ENCODE data around the gene MGLL. TPM values are rescaled to one million over a fixed set of nuclear protein-coding genes. Genes with fewer than 3 reads are reported as not detected.

Gene MGLL
- total and polyA plus RNA-seq, 4 donors: 9.4 to 277 (median 74.2) TPM

- TF ChIP-seq REST (IDR thresholded peaks at IDR 0.05) (no peak), HNF4A (conservative IDR thresholded peaks at IDR 0.05) (no peak), MAX (IDR thresholded peaks at IDR 0.05) (no peak), JUND (IDR thresholded peaks at IDR 0.05) (no peak)
Measured at GRCh38 chr3:127761441-127761801, 60.9 kb downstream of the MGLL start (continued).

GRCh38 chr3:127760791-127761440 lies 61.4 kb downstream of the MGLL start:
- 93% methylated on average over 13 of the region's 13 CpGs for WGBS
- Histone ChIP-seq H3K9ac (ENCODE audit: low read depth in 1 of 2, low read length in 2 of 2) (no peak overlapping the region), H3K27ac (ENCODE audit: low read depth in 1 of 2, low read length in 2 of 2) (no peak overlapping the region), H3K4me3 (ENCODE audit: low read depth in 1 of 3, low read length in 3 of 3) (no peak overlapping the region), H3K27me3 (ENCODE audit: control insufficient read depth in 4 of 4, insufficient read depth in 4 of 4, low read length in 3 of 4) (no peaks in the 10 kb centered on the region), H3K4me1 (ENCODE audit: control insufficient read depth in 4 of 4, insufficient read depth in 4 of 4, low read length in 3 of 4) (peaks cover 0 to 16% (median 4%) of the 10 kb centered on the region in 4 donors), H3K36me3 (ENCODE audit: control insufficient read depth in 4 of 4, insufficient read depth in 3 of 4, low read depth in 1 of 4, low read length in 3 of 4) (peaks cover 0 to 13% (median 5%) of the 10 kb centered on the region in 4 donors), H3K9me3 (ENCODE audit: control insufficient read depth in 4 of 4, low read length in 3 of 4) (no peaks in the 10 kb centered on the region)
- TF ChIP-seq CTCF (IDR thresholded peaks at IDR 0.05; ENCODE audit: low read depth, low read length, missing input control) (no peak), ZBTB33 (IDR thresholded peaks at IDR 0.05) (no peak), FOXA2 (IDR thresholded peaks at IDR 0.05) (no peak), FOXA1 (IDR thresholded peaks at IDR 0.05) (no peak), HNF4G (IDR thresholded peaks at IDR 0.05) (no peak), GABPA (IDR thresholded peaks at IDR 0.05 in 1 of 2, conservative IDR thresholded peaks at IDR 0.05 in 1 of 2) (no peak), RAD21 (IDR thresholded peaks at IDR 0.05) (no peak), REST (IDR thresholded peaks at IDR 0.05) (no peak), EGR1 (IDR thresholded peaks at IDR 0.05; ENCODE audit: low read depth in 2 of 2) (no peak), MAX (IDR thresholded peaks at IDR 0.05) (no peak), TAF1 (conservative IDR thresholded peaks at IDR 0.05) (no peak), YY1 (IDR thresholded peaks at IDR 0.05) (no peak), RXRA (IDR thresholded peaks at IDR 0.05) (no peak)
- DNase-seq (ENCODE audit: low spot score): peak; percentile 70
